ENCODE results near the gene ISM1. TPM values are rescaled to one million over a fixed set of nuclear protein-coding genes. Genes with fewer than 3 reads are reported as not detected.

Gene ISM1
- total RNA-seq, 1 donor from 2014 or later = 4.1 TPM

DNA sequence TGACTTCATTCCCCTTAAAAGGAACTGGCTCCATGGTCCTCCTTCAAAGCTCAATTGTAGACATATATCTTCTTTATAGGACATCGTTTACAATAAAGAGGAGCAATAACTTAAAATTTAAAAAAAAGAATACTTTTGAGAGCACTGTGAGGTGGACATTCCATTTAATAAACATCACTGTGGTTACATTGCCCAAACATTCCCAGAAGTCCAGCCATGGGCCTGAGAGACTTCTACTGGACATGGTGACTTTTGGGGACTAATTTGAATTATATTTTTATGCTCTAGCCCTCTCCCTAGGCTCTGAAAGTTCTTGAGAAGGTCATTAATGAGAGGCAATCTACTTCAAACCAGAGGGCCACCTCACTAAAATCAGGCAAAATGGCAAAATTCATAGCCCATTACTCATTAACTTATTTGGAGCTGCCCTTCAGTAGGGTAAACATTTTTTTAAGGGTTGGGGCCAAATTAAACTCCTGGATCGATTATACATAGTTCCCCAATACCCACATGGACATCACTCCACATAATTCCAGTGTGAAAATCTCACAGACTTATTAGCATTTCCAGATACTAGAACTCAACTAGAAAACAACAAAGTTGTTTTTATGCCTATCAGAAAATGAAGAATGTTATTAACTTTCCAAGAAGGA is 17.1 kb downstream of the ISM1 start:
- no peak overlapping the region for H3K4me3 ChIP-seq
- no peak overlapping the region for H3K27ac ChIP-seq
- TF ChIP-seq, protein P1, sequence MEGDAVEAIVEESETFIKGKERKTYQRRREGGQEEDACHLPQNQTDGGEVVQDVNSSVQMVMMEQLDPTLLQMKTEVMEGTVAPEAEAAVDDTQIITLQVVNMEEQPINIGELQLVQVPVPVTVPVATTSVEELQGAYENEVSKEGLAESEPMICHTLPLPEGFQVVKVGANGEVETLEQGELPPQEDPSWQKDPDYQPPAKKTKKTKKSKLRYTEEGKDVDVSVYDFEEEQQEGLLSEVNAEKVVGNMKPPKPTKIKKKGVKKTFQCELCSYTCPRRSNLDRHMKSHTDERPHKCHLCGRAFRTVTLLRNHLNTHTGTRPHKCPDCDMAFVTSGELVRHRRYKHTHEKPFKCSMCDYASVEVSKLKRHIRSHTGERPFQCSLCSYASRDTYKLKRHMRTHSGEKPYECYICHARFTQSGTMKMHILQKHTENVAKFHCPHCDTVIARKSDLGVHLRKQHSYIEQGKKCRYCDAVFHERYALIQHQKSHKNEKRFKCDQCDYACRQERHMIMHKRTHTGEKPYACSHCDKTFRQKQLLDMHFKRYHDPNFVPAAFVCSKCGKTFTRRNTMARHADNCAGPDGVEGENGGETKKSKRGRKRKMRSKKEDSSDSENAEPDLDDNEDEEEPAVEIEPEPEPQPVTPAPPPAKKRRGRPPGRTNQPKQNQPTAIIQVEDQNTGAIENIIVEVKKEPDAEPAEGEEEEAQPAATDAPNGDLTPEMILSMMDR (IDR thresholded peaks at IDR 0.05) = no peak
- H3K4me1 ChIP-seq = no peaks in the 10 kb centered on the region
- intact Hi-C loops (cut with DNase I) = no loop called here
- DNase-seq = no peak
- H3K9me3 ChIP-seq = no peaks in the 10 kb centered on the region
- H3K36me3 ChIP-seq = no peaks in the 10 kb centered on the region
- H3K27me3 ChIP-seq = no peaks in the 10 kb centered on the region
- no peak for ATAC-seq

DNA sequence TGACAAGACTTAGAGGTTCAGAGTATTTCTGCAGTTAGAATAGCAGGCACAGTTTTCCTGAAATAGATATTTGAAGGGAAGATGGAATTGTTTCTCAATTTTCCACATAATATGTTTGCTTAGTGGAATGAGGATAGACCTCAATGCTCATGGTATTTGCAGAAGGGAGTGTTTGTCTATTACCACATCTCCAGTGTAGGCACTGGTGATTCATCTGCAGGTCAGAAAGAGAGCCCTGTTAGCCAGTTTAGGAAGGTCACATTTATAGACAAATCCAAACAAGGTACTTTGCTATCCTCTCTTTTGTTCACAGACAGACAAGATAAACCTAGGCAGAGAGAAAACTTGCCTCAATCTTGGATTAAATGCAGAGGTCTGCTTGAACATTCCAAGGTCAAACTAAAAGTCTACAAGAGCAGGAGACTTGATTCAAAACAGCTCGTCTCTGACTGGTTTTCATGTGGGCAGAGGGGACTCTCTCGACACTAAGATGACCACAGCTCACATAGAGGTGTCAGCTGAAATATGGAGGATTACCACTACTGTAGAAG is 22.8 kb downstream of the ISM1 start:
- Histone ChIP-seq H3K9me3 (no peaks in the 10 kb centered on the region), H3K4me3 (no peak overlapping the region), H3K4me1 (peaks cover 10% of the 10 kb centered on the region), H3K36me3 (no peaks in the 10 kb centered on the region), H3K27me3 (no peaks in the 10 kb centered on the region), H3K27ac (no peak overlapping the region)
- intact Hi-C loops (cut with DNase I) = no loop called here
- TF ChIP-seq, protein P1 (IDR thresholded peaks at IDR 0.05) = no peak
- ATAC-seq = no peak
- DNase-seq = no peak

DNA sequence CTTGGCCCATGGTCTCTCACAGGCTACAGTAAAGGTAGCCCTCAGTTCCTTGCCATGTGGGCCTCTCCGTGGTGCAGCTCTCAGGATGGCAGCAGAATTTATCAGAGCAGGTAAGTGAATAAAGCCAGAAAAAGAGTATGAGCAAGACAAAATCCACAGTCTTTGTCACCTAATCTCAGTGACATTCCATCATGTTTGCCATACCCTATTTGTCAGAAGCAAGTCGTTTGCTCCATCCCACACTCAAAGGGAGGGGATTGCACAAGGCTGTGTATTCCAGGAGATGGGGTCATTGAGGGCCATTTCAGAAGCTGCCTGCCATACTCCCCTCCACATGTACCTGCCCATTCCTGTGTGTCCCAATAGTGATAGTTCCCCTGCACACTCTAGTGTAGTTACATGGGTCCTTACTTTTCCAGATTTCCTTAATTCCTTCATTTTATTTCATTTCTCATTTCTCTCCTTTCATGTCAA is 24.2 kb downstream of the ISM1 start:
- peak; percentile 20 for ATAC-seq
- Histone ChIP-seq H3K4me1 (peaks cover 10% of the 10 kb centered on the region), H3K27ac (no peak overlapping the region), H3K27me3 (no peaks in the 10 kb centered on the region), H3K36me3 (no peaks in the 10 kb centered on the region), H3K4me3 (no peak overlapping the region), H3K9me3 (no peaks in the 10 kb centered on the region)
- intact Hi-C loops (cut with DNase I) = no loop called here
- TF ChIP-seq, protein P1 (IDR thresholded peaks at IDR 0.05) = no peak
- no peak for DNase-seq

DNA sequence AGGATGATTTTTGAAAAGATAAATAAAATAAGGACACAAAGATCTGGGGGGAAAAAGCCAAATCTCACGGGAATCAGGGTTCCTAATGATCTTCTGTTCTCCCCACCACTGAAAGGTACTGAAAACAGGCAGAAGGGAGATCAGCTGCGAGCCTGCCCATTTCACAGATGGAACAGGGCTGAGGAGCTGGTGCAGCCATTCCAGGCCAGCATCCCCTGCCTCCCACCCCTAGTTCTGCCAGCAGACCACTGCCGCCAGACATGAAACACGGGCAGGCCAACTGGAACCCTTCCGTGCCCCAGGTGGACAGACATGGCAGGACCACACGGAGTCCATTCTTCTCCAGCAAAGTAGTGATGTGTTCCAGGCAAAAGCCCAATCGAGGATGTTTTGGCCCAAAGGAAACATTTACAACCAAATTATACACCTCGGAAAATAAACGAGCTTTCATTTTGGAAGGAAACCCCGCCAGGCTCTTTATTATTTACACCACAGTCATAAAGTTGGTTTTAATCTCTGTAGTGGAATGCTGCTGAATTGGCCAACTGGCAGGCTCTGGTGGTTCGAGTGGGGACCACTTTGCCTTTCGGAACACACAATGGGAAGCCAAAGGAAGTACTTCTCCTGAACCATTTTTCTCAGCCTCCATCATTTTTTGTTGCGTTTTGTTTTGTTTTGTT is 28.2 kb downstream of the ISM1 start:
- H3K36me3 ChIP-seq = no peaks in the 10 kb centered on the region
- no peak overlapping the region for H3K27ac ChIP-seq
- peaks cover 10% of the 10 kb centered on the region for H3K4me1 ChIP-seq
- ATAC-seq (no peak), DNase-seq (no peak)
- TF ChIP-seq, protein P1 (IDR thresholded peaks at IDR 0.05) = no peak
- H3K9me3 ChIP-seq = no peaks in the 10 kb centered on the region
- intact Hi-C loops (cut with DNase I) = no loop called here
- no peak overlapping the region for H3K4me3 ChIP-seq
- H3K27me3 ChIP-seq = no peaks in the 10 kb centered on the region

DNA sequence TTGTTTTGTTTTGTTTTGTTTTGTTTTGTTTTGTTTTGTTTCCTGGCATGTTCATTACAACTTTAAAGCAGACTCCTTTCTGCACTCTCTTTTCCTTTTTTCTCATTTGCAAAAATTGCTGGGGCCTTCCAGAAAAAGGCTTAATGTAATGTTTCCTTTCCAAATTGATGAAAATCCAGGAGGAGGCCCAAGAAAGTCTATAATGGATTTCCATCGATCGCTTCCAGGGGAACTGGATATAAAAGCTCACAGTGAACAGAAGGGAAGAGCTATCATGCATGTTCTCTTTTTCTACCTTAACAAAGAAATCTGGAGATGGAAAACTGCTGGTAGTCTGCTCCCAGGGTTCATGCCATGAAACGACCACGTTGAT is 28.7 kb downstream of the ISM1 start:
- TF ChIP-seq, protein P1 (IDR thresholded peaks at IDR 0.05) = no peak
- H3K4me3 ChIP-seq = no peak overlapping the region
- intact Hi-C loops (cut with DNase I) = no loop called here
- H3K9me3 ChIP-seq = no peaks in the 10 kb centered on the region
- H3K27ac ChIP-seq = no peak overlapping the region
- no peaks in the 10 kb centered on the region for H3K27me3 ChIP-seq
- H3K4me1 ChIP-seq = peaks cover 10% of the 10 kb centered on the region
- no peaks in the 10 kb centered on the region for H3K36me3 ChIP-seq
- DNase-seq (no peak), ATAC-seq (no peak)

Data from upper lobe of right lung (tissue), 1 donor.